ENCODE data around the gene DCLK1.

The DCLK1 gene

DNA sequence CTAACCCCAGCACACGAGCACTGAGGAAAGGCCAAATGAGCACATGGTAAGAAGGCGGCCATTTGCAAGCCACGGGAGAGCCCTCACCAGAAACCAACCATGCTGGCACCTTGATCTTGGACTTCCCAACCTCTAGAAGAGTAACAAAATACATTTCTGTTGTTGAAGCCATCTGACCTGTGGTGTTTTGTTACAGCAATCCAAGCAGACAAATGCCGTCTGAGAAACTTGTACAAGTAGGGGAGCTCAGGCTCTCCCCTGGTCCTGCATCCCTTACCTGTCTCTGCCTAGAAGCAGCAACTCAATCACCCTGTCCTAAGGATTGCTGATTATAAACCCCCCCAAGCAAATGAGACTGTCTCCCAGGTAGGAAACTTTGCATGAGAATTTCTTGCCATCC, 399.7 kb downstream of the DCLK1 start:
- TF ChIP-seq FOXP2 (optimal IDR thresholded peaks at IDR 0.05; ENCODE audit: borderline replicate concordance, extremely low read depth, extremely low read length, insufficient read depth): no peak
- TF ChIP-seq POLR2AphosphoS5 (IDR thresholded peaks at IDR 0.05; ENCODE audit: low read depth, low read length): no peak
- no peak for TF ChIP-seq REST (IDR thresholded peaks at IDR 0.05; ENCODE audit: insufficient read depth in 1 of 2, low read depth in 2 of 2, low read length in 2 of 2)
- TF ChIP-seq SIN3A (IDR thresholded peaks at IDR 0.05; ENCODE audit: borderline replicate concordance, insufficient read depth, low read length): no peak
- no peak for TF ChIP-seq TAF1 (IDR thresholded peaks at IDR 0.05; ENCODE audit: borderline replicate concordance, insufficient read depth, low read length)

DNA sequence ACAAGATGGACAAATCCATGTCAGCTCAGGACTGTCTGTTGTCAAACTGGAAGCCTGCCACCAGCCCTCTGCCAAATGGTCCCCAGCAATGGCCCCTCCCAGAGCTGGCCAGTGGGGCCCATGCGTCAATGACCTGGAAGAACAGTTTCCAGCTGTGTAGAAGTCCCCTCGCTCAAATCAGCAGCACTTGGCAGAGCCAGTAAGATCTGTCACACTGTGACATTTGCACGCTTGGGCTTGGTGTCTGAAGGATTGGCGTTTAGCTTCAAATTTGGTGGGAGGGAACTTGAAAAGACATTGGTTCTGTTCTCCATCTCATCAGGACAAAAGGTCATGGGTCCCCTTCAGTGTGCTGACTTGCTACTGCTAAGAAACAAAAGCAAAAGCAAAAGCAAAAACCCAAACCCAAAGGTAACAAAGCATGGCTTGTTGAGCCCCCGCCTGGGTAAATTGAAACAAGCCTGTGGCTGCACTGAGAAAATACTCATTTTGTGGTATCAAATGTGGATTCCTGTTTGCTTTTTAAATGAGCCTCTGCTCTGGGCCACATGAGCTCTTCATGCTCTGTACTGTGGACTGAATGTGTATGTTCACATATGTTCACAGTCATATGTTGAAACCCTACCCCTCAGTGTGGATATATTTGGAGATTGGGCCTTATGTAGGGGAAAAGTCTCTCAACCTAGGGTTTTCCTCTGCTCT, 401.1 kb downstream of the DCLK1 start:
- TF ChIP-seq REST (IDR thresholded peaks at IDR 0.05; ENCODE audit: insufficient read depth in 1 of 2, low read depth in 2 of 2, low read length in 2 of 2) (no peak), POLR2AphosphoS5 (IDR thresholded peaks at IDR 0.05; ENCODE audit: low read depth, low read length) (no peak), SIN3A (IDR thresholded peaks at IDR 0.05; ENCODE audit: borderline replicate concordance, insufficient read depth, low read length) (no peak)

- TF ChIP-seq POLR2AphosphoS5 (IDR thresholded peaks at IDR 0.05; ENCODE audit: low read depth, low read length): no peak
- no peak for TF ChIP-seq FOXP2 (optimal IDR thresholded peaks at IDR 0.05; ENCODE audit: borderline replicate concordance, extremely low read depth, extremely low read length, insufficient read depth)
- no peak for TF ChIP-seq TAF1 (IDR thresholded peaks at IDR 0.05; ENCODE audit: borderline replicate concordance, insufficient read depth, low read length)
- no peak for TF ChIP-seq SIN3A (IDR thresholded peaks at IDR 0.05; ENCODE audit: borderline replicate concordance, insufficient read depth, low read length)
- TF ChIP-seq REST (IDR thresholded peaks at IDR 0.05; ENCODE audit: insufficient read depth in 1 of 2, low read depth in 2 of 2, low read length in 2 of 2): no peak
Observed at GRCh38 chr13:35727881-35728280, 403.3 kb downstream of the DCLK1 start.

- TF ChIP-seq FOXP2 (optimal IDR thresholded peaks at IDR 0.05; ENCODE audit: borderline replicate concordance, extremely low read depth, extremely low read length, insufficient read depth) (no peak), TAF1 (IDR thresholded peaks at IDR 0.05; ENCODE audit: borderline replicate concordance, insufficient read depth, low read length) (no peak), REST (IDR thresholded peaks at IDR 0.05; ENCODE audit: insufficient read depth in 1 of 2, low read depth in 2 of 2, low read length in 2 of 2) (no peak), SIN3A (IDR thresholded peaks at IDR 0.05; ENCODE audit: borderline replicate concordance, insufficient read depth, low read length) (no peak), POLR2AphosphoS5 (IDR thresholded peaks at IDR 0.05; ENCODE audit: low read depth, low read length) (no peak)
Observed at GRCh38 chr13:35724446-35724845, 406.7 kb downstream of the DCLK1 start.

DNA sequence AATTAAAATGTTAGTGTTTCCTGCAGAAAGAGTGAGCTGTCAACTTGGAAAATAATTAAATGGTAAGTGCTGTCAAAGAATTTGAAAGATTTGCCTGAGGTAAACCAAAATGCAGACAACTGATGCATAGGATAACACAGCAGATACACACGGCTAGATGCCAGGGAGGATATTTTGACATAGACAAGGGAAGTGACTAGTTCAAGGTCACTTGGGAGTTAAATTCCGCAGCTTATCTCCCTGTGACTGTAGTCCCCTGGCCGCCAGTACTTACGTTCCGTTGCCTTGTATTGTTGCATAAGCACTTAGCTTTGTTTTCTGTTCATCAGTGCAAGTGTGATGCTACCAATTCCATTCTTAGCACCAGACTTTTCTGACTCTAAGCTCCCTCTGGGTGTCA, 407.4 kb downstream of the DCLK1 start:
- TF ChIP-seq POLR2AphosphoS5 (IDR thresholded peaks at IDR 0.05; ENCODE audit: low read depth, low read length) (no peak), REST (IDR thresholded peaks at IDR 0.05; ENCODE audit: insufficient read depth in 1 of 2, low read depth in 2 of 2, low read length in 2 of 2) (no peak), TAF1 (IDR thresholded peaks at IDR 0.05; ENCODE audit: borderline replicate concordance, insufficient read depth, low read length) (no peak), FOXP2 (optimal IDR thresholded peaks at IDR 0.05; ENCODE audit: borderline replicate concordance, extremely low read depth, extremely low read length, insufficient read depth) (no peak)
